ENCODE data around the gene IRF8.
"Not testable (repeated sequence)": the region's sequence is repeated elsewhere in the genome, so short reads cannot be mapped to it uniquely, and the experiment has no call there.

Gene IRF8

GRCh38 chr16:85891776-85892166, 7.2 kb upstream of the IRF8 start:
- no peak for DNase-seq (ENCODE audit: low read depth, low spot score)

- no peak for DNase-seq (ENCODE audit: low read depth, low spot score)
Measured at GRCh38 chr16:85892760-85893159, 6.2 kb upstream of the IRF8 start.

- no peak for DNase-seq (ENCODE audit: low read depth, low spot score)
Measured at GRCh38 chr16:85894266-85894665, 4.7 kb upstream of the IRF8 start.

GRCh38 chr16:85897382-85897781, 1.6 kb upstream of the IRF8 start:
- no peak for DNase-seq (ENCODE audit: low read depth, low spot score)

- DNase-seq (ENCODE audit: low read depth, low spot score): no peak
Measured at GRCh38 chr16:85899444-85899843, 482 bp downstream of the IRF8 start.

DNA sequence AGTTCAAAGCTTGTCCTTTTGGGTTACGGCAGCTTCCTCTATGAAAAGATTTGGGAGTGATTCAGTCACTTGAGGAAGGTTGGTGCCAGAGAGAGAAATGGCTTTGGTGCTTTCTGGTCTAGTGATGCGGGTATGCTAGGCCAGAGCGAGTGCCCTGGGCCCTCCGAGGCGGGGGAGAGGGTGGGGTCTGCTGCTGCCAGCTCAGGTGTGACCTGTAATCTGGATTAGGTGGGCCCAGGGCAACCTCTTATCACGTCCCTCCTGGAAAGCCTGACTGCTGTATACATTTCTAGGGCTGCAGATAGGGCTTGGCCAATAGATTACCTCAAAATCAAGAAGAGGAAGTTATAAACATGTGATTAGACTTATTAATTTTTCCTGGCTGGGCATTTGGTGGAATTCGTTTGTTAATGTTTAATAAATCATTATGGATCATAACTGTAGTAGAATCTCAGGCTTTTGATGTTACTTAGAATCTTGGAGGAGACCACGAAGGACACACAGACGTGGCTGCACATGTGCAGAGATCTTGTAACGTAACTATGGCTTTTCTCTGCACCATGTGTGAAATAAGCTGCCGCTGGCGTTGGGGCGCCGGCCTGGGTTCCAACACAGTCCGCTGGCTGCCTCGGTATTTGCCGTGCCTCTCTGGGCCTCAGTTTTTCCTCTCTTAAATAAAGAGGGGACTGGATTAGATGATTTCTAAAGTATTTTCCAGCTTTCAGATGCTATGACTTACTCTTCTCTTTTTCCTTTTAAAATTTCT, 1.2 kb downstream of the IRF8 start:
- DNase-seq (ENCODE audit: low read depth, low spot score): no peak

DNA sequence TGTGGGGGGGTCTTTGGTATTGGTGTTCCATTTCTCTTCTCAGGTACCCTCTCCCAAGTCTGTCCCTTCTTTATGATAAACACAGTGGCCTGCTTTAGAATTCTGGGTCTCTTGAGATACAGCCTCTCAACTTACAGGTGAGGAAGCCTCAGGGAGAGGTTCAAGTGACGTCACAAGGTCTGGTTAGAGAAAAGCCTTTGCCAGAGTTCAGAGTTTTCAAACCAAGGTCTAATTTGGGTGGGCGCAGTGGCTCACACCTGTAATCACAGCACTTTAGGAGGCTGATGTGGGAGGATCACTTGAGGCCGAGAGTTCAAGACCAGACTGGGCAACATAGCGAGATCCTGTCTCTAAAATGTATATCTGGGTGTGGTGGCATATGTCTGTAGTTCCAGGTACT, 2.1 kb downstream of the IRF8 start:
- DNase-seq (ENCODE audit: low read depth, low spot score): no peak

DNA sequence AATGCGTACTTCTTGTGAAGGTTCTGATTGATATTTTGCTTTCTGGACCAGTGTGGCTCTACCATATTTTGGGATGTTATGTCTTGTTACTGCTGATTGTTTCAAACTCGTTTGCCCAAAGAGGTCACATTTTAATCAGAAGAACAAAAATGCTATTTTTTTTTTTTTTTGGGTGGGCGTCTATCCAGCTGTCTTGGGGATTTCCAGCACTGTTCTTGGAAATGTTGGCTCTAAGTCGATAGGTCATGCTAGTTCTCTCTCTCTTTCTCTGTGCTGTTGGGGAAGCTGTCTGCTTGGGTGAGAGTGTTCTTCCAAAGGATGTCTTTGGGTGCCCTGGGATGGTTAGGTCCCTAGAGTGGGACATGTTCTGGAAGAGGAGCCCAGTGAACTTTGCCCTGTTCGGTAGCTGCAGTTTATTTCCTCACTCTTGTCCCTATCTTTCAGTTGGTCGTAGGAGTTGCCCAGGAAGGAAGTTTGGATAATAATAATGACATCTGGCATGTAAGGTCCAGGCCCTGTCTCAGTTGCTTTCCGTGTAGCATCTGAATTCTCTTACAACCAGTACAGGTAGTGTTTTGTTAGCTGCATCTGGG, 2.9 kb downstream of the IRF8 start:
- DNase-seq (ENCODE audit: low read depth, low spot score): no peak

- no peak for DNase-seq (ENCODE audit: low read depth, low spot score)
Measured at GRCh38 chr16:85902366-85903155, 3.6 kb downstream of the IRF8 start.

- DNase-seq (ENCODE audit: low read depth, low spot score): no peak
Measured at GRCh38 chr16:85903559-85903958, 4.6 kb downstream of the IRF8 start.

DNA sequence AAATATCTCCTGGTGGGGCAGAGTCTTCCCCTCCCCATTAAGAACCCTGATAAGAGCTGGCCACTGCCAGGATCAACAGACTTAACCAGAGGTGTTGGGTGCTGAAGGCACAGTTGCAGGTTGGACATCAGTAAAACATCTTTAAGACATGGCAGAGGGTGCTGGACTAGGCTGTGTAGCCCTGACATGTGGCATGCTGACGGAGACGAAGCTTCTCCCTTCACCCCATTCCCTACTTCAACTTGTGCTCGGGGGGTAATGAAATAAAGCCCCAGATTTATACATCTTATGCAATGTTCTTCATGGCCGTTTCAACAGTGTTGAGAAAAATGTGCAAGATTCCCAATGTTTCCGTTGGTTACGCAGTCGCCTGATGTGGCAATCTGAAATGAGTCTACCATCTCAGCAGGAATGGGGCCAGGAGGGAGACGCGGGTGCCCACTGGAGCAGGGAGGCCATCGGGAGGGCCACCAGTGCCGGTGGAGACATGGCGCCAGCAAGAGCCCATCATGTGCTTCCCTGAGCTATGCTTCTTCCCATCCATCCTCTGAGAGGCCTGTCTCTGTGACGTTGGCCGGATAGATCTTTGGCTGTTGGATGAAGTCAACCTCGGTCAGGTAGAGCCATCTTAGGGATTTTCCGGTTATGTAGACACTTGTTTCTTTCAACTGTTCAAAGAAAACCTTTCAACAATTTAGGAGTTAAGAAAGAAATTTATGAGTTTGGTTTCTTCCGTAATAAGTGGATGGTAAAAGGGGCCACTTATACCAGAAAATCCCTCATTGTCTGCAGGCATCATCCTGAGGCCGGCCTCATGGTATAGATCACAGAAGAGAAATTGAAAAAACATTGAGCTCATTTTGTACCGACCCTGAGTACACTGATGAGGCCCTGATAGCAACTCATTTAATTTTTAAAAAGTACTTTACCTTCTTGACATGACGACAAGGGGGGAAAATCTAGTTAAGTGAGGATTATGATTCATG, 6.4 kb downstream of the IRF8 start:
- no peak for DNase-seq (ENCODE audit: low read depth, low spot score)

DNA sequence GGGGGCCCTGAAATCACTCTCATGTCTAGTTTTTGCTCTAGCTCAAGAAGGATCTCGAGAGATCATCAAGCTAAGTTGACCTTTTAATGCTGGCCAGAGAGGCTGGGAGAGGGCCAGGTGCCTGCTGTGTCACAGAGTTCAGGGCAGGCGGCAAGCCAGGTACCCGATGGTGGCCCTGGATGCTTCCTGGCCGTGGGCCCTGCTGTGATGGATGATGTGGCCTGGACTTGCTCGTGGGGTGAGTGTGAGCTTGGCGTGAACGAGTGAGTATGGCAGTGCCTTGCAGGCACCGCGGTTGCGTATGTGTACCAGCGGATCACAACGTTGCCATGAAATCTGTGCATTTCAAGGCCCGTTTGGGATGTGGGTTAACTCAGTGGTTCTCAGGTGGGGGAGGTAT, 7.4 kb downstream of the IRF8 start:
- no peak for DNase-seq (ENCODE audit: low read depth, low spot score)

GRCh38 chr16:85907231-85907630, 8.3 kb downstream of the IRF8 start:
- not testable (repeated sequence) for DNase-seq (ENCODE audit: low read depth, low spot score)

- no peak for DNase-seq (ENCODE audit: low read depth, low spot score)
Measured at GRCh38 chr16:85908444-85908843, 9.5 kb downstream of the IRF8 start.

GRCh38 chr16:85908889-85909589, 10.1 kb downstream of the IRF8 start:
- DNase-seq (ENCODE audit: low read depth, low spot score): no peak

DNA sequence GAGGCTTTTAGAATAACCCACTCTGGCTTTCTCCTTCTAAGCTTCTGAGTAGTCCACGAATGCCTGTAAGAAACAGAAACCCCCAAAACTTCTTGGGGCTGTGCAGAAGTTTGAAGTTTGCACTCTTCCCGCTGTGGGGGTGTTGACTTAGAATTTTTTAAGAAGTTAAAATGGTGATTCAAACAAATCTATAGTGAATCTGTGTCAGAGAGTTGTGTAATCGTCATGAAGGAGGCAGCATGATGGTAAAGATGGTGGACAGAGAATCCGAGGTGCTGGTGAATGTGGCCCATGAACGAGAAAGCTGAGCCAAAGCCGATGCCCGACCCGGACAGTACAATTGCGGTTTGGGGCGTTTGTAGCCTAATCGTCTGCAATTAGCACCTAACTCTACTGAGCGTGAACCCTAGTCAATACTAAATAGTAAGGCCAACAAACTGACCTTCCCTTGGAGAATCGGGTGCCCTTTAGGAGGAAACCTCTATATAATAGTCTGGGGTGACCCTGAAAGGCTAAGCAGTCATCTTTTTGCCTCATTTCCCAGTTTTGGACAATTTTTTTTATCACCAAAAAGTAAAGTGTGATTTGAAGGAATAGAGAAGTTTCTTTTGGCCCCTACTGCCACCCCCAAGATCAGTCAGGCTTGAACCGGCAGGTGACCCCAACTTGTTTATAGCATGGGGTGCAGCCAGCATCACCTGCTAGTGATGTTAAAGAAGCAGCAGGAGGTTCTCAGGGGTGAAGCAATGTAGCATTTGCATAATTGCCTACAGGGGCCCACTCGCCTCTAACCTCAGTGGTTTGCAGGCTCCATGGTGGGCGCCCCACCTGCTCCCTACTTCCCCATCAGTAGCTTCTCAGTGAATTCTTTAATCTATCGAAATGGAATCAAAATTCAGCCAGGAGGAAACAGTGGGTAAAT, 11.2 kb downstream of the IRF8 start:
- no peak for DNase-seq (ENCODE audit: low read depth, low spot score)

DNA sequence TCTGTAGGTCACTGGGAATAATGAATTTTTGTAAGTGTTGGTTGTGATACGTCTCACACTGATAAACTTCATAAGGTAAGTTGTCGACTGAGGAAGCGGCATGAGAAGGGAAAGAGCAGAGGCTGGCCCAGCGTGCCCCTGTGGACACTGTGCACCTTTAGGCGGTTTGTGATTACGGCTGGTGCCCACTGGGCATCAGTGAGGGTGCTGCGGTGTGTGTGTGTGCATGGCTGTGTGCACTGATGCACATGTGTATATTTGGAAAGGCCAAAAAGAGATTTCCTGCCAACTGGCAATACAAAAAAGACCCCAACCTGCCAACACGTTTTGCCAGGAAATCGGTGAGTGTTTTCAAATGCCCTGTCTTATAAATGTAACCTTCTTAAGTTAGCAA, 11.9 kb downstream of the IRF8 start:
- no peak for DNase-seq (ENCODE audit: low read depth, low spot score)

DNA sequence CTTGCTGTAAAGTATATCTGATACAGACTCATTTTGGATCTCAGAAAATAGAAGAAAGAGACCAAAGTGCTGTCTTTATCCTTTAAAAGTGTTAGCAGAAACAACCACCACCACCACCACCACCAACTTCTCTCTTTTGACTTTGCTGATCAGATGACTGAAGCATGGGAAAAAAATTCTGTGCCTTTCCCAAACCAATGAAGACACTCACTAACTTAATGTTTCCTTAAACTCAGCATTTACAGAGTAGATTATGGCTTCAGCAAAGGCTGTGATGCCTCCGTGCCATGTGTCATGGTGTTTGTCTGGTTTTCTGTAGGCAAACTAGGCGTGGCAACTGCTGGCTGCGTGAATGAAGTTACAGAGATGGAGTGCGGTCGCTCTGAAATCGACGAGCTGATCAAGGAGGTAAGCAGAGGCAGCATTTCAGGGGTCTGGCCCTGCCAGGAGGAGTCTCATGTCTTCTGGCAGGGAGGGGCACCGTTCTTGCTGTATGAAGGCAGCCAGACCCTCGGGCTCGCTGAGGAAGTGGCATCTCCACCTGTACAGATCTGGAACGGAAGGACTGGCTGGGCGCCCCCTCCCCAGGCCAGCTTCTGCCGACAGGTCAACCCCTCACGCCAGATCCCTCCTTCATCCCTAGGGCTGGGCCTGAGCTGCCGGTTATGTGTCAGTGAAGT, 12.4 kb downstream of the IRF8 start:
- no peak for DNase-seq (ENCODE audit: low read depth, low spot score)

All from activated CD4-positive, CD25-positive, alpha-beta regulatory T cell treated with anti-CD3 and anti-CD28 coated beads, Interleukin-2, amount 50 U/mL, for 16 hours (primary cell).